Astrocyte of the cerebellum (primary cell): Measurements from ENCODE around the gene SLC10A7.

ENCODE experiments used
- DNase-seq: peaks from one replicate; pipeline ENCODE4 v3.0.0-alpha.2; 2011; ENCODE audit warnings: low read depth
- H3K4me3 ChIP-seq: 2 replicates; pipeline ENCODE4 v1.5.1; 2011; ENCODE audit warnings: mild to moderate bottlenecking, low read depth, low read length, moderate library complexity
- in situ Hi-C: cut with HindIII; loops from 2 replicates; pipeline ENCODE4 v1.10.0; 2017; ENCODE audit warnings: low sequenced_read_pairs
- TF ChIP-seq, protein P1 (sequence below): IDR thresholded peaks from 2 replicates; pipeline ENCODE4 v1.5.1; 2012; ENCODE audit warnings: low read length, low read depth, moderate library complexity, mild to moderate bottlenecking; ENCODE audit errors: missing control alignments

SLC10A7 gene

DNA sequence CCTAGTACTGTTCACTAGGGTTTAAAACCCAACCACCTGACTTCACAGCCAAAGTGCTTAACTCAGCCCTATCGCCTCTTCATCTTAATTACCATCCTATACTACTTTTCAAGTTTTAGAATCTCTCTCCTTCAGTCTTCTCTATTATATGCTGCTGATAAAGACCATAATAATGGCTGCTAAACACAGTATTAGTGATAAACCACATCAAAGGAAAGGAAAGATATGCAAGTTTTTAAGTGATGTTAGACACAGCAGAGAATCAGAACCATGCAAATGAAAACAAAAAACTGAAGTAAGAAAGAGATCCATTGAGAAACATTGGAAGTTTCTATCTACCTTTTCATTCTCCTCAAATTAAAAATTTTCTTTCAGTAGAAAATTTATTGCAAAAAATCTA is 206.6 kb downstream of the SLC10A7 start:
- in situ Hi-C loops = no loop called here
- H3K4me3 ChIP-seq = no peak overlapping the region
- no peak for DNase-seq
- TF ChIP-seq, protein P1, sequence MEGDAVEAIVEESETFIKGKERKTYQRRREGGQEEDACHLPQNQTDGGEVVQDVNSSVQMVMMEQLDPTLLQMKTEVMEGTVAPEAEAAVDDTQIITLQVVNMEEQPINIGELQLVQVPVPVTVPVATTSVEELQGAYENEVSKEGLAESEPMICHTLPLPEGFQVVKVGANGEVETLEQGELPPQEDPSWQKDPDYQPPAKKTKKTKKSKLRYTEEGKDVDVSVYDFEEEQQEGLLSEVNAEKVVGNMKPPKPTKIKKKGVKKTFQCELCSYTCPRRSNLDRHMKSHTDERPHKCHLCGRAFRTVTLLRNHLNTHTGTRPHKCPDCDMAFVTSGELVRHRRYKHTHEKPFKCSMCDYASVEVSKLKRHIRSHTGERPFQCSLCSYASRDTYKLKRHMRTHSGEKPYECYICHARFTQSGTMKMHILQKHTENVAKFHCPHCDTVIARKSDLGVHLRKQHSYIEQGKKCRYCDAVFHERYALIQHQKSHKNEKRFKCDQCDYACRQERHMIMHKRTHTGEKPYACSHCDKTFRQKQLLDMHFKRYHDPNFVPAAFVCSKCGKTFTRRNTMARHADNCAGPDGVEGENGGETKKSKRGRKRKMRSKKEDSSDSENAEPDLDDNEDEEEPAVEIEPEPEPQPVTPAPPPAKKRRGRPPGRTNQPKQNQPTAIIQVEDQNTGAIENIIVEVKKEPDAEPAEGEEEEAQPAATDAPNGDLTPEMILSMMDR = no peak

DNA sequence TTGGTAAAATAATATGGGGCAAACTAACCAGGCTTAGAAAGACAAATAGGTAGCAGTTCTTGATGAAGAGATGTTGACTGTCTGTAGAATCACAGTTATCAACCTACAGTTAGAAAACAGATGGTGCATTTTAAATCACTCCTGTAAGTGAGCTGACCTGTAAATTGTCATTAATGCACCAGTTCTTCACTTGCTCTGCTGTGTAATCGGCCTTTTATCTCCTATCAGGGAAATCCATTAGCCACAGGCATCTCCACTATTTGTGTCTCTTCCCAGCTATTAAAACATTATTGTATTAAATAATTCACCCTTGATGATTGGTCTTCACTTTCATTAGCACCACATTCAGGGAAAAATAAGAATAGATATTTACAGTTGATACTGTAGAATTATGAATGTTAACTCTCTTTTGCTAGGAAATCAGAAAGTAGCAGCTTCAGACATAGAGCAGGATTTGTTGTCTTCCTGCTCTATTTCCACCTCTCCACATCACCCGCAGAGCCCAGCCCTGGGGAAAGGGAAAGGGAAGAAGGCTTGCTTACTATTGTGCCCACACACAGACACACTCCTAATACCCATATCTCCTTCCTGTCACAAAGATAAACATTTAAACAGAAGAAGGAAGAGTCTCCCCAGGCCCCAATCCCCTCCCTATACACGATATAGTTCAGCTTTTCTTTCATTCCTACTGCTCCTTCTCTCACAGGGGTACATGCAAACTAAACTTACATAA is 210.3 kb downstream of the SLC10A7 start:
- no peak for DNase-seq
- in situ Hi-C loops = no loop called here
- TF ChIP-seq, protein P1 = no peak
- no peak overlapping the region for H3K4me3 ChIP-seq

DNA sequence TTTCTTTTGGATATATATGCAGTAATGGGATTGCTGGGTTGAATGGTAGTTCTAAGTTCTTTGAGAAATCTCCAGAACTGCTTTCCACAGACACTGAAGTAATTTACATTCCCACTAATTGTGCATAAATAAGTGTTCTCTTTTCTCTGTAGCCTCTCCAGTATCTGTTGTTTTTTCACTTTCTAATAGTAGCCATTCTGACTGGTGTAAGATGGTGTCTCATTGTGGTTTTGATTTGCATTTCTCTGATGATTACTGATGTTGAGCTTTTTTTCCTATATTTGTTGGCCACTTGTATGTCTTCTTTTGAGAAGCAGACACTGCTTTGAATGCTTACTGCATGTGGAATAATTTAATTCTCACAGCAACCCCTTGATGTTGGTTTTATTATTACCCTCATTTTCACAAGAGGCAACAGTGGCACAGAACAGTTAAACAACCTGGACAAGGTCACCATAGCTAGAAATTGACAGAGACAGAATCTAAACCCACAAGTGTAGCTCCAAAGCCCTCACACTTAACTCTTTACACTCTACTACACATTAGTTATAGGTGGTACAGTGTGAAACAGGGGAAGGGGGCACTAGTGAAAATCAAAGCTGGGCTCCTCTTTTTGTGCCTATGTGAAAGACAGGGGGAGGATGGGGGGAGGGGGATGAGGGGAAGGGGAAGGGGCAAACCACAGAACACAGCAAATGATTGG is 211.3 kb downstream of the SLC10A7 start:
- in situ Hi-C loops = no loop called here
- no peak overlapping the region for H3K4me3 ChIP-seq
- TF ChIP-seq, protein P1 = no peak
- DNase-seq = no peak

DNA sequence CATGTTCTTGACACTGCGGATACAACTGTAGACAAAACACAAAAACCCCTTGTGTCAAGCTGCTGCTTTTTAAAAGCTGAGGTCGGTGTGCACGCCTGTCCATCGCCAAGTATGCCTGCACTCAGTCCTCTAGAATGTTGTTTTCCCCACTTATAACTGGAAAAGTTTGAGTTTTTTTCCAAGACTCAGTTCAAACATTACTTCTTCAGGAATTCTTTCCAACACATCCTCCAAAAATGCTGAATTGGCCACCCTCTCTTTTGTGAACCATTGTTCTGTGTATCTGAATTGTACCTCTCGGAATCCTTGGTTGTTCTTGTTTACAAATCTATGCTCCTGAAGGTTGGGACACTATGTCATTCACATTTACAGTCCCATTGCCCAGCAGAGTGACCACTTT is 212.8 kb downstream of the SLC10A7 start:
- no peak overlapping the region for H3K4me3 ChIP-seq
- no peak for DNase-seq
- in situ Hi-C loops = no loop called here
- TF ChIP-seq, protein P1 = no peak

DNA sequence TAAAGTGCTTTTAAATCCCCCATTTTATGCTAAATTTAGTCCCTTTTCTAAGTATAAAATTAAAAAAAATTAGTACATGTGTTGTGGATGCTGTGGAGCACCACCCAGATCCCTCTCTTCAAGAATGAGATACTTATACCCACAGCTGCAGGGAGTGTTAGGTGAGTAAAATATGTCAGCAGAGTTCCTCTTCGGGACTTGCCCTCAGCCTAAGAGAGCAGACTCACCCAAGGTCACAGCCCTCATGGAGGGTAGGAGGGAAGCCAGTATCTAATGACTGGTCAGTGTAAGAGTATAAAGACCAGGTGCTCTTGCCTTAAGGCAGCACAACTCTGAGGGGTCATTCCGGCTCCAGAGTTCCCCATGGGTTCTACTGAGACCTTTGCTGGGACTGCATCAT is 218.9 kb downstream of the SLC10A7 start:
- in situ Hi-C loops = no loop called here
- no peak overlapping the region for H3K4me3 ChIP-seq
- no peak for DNase-seq
- TF ChIP-seq, protein P1 = no peak

DNA sequence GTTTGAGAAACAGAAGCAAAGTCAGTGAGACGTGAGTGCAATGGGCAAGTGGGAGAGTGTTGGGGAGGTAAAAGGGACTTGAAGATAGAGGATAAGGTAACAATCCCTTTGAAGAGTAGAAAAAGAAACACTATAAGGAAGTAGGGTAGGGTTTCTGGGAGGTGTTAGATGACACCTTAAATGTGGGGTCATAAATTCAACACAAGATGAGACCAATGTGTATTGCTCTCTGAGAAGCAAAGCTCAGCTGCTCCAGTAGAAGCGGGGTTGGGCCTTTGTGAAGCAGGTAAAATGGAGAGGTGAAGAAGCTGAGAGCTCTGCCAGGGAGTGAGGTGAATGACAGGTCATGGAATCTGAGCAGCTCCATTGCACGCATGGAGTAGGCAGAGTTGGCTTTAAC is 222.1 kb downstream of the SLC10A7 start:
- DNase-seq = no peak
- in situ Hi-C loops = no loop called here
- no peak overlapping the region for H3K4me3 ChIP-seq
- TF ChIP-seq, protein P1 = no peak
